ENCODE data around the gene FMN1. TPM values are rescaled to one million over a fixed set of nuclear protein-coding genes. Genes with fewer than 3 reads are reported as not detected.
A peak's percentile ranks its signal among the peaks of the same experiment; 100 is the strongest.

The FMN1 gene
- polyA plus RNA-seq, 2 of the 4 experiments (the other 2 are of a cell fraction) = 0.53 to 2.2 TPM

- Histone ChIP-seq H3K27ac (no peak overlapping the region), H3K9me3 (no peaks in the 10 kb centered on the region), H3K4me2 (no peak overlapping the region), H3K4me3 (no peak overlapping the region), H3K4me1 (no peaks in the 10 kb centered on the region)
- ChIA-PET CTCF (interaction anchor here (1.8 kb wide), 1 partner anchor 28 kb away, joined by 4 read pairs; no protein-coding TSS in a partner anchor), POLR2A (no interaction called here)
- no peak for FAIRE-seq
- TF ChIP-seq BHLHE40 (IDR thresholded peaks at IDR 0.05; ENCODE audit: low read depth, low read length) (no peak), POLR2AphosphoS2 (conservative IDR thresholded peaks at IDR 0.05; ENCODE audit: low read length) (no peak), HOXA7 (CRISPR knock-in tag; IDR thresholded peaks at IDR 0.05) (no peak), FOSB (CRISPR knock-in tag; IDR thresholded peaks at IDR 0.05) (no peak), KDM1A (IDR thresholded peaks at IDR 0.05; ENCODE audit: low read depth) (no peak), CHD2 (IDR thresholded peaks at IDR 0.05; ENCODE audit: low read length, partially characterized antibody) (no peak), ELK1 (IDR thresholded peaks at IDR 0.05; ENCODE audit: low read depth, low read length) (no peak), HEYL (CRISPR knock-in tag; IDR thresholded peaks at IDR 0.05) (no peak), FOXS1 (CRISPR knock-in tag; IDR thresholded peaks at IDR 0.05) (no peak), EHMT2 (IDR thresholded peaks at IDR 0.05; ENCODE audit: low read depth) (no peak), NR3C1 (IDR thresholded peaks at IDR 0.05) (no peak), SMC3 (IDR thresholded peaks at IDR 0.05) (no peak), EP300 (IDR thresholded peaks at IDR 0.05) (no peak), ZFP36 (IDR thresholded peaks at IDR 0.05; ENCODE audit: borderline replicate concordance, partially characterized antibody) (no peak)
- no peak for DNase-seq (ENCODE audit: low read depth in 1 of 2, low spot score in 1 of 2)
- WGBS (ENCODE audit: missing lambda C conversion rate) = 76% methylated on average over 5 of the region's 5 CpGs
- ATAC-seq = no peak
Observed at GRCh38 chr15:33160581-33161165, 33.8 kb downstream of the FMN1 start.

- Histone ChIP-seq H3K27ac (no peak overlapping the region), H3K4me3 (no peak overlapping the region), H3K4me2 (no peak overlapping the region), H3K4me1 (no peaks in the 10 kb centered on the region), H3K9me3 (no peaks in the 10 kb centered on the region)
- POLR2A ChIA-PET = no interaction called here
- no peak for FAIRE-seq
- 73% methylated on average over 3 of the region's 3 CpGs for WGBS (ENCODE audit: missing lambda C conversion rate)
- TF ChIP-seq CEBPB (IDR thresholded peaks at IDR 0.05) = no peak
- peak; percentile 64 to 75; a peak in 4 of 6 replicates for ATAC-seq
- CTCF ChIA-PET = interaction anchor here (1.8 kb wide), 2 partner anchors 27 kb away, joined by 4 to 7 read pairs; no protein-coding TSS in a partner anchor
- peak in 1 of 2 experiments; percentile 20 for DNase-seq (ENCODE audit: low read depth in 1 of 2, low spot score in 1 of 2)
Observed at GRCh38 chr15:33159726-33160453, 34.6 kb downstream of the FMN1 start.

- CTCF ChIA-PET = interaction anchor here (0.5 to 1.8 kb wide), 3 partner anchors 26 to 42 kb away, joined by 3 to 7 read pairs (median 3); no protein-coding TSS in a partner anchor
- Histone ChIP-seq H3K4me2 (no peak overlapping the region), H3K4me3 (no peak overlapping the region), H3K27ac (no peak overlapping the region), H3K9me3 (no peaks in the 10 kb centered on the region), H3K4me1 (no peaks in the 10 kb centered on the region)
- FAIRE-seq = no peak
- ATAC-seq = no peak
- no peak for DNase-seq (ENCODE audit: low read depth in 1 of 2, low spot score in 1 of 2)
- no peak for TF ChIP-seq USF2 (IDR thresholded peaks at IDR 0.05)
- POLR2A ChIA-PET = no interaction called here
- WGBS (ENCODE audit: missing lambda C conversion rate) = 80% methylated on average over 1 of the region's 1 CpG
Observed at GRCh38 chr15:33158366-33158765, 36.1 kb downstream of the FMN1 start.

- FAIRE-seq = no peak
- TF ChIP-seq RCOR1 (IDR thresholded peaks at IDR 0.05; ENCODE audit: low read depth, low read length) (no peak), POLR2A (IDR thresholded peaks at IDR 0.05; ENCODE audit: low read length) (no peak), ZNF302 (CRISPR knock-in tag; IDR thresholded peaks at IDR 0.05) (no peak), NFE2L2 (conservative IDR thresholded peaks at IDR 0.05; ENCODE audit: low read length) (no peak), HMGXB4 (CRISPR knock-in tag; IDR thresholded peaks at IDR 0.05; ENCODE audit: borderline replicate concordance) (no peak)
- DNase-seq (ENCODE audit: low read depth in 1 of 2, low spot score in 1 of 2) = no peak
- Histone ChIP-seq H3K27ac (no peak overlapping the region), H3K4me2 (no peak overlapping the region), H3K9me3 (no peaks in the 10 kb centered on the region), H3K4me3 (no peak overlapping the region), H3K4me1 (no peaks in the 10 kb centered on the region)
- no peak for ATAC-seq
- ChIA-PET POLR2A (no interaction called here), CTCF (interaction anchor here (0.6 to 1.4 kb wide), 4 partner anchors 20 to 572 kb away, joined by 3 read pairs; no protein-coding TSS in a partner anchor)
- 82% methylated on average over 6 of the region's 6 CpGs for WGBS (ENCODE audit: missing lambda C conversion rate)
Observed at GRCh38 chr15:33157371-33158037, 37.0 kb downstream of the FMN1 start.

Data from A549 (cell line).